PFSK-1 (cell line): ENCODE measurements around the gene AKAP1. TPM values are rescaled to one million over a fixed set of nuclear protein-coding genes. Genes with fewer than 3 reads are reported as not detected.
A peak's percentile ranks its signal among the peaks of the same experiment; 100 is the strongest.

Experiments used
- FOXP2 ChIP-seq: optimal IDR thresholded peaks from 2 replicates; pipeline ENCODE3; 2011; ENCODE audit warnings: borderline replicate concordance, control low read depth, inconsistent platforms; ENCODE audit not compliant: insufficient read depth; ENCODE audit errors: extremely low read length, extremely low read depth
- POLR2AphosphoS5 ChIP-seq: IDR thresholded peaks from 2 replicates; pipeline ENCODE4 v1.6.1; 2012; ENCODE audit warnings: low read depth, mild to moderate bottlenecking, control low read depth, low read length, moderate library complexity
- REST ChIP-seq, 2 experiments: IDR thresholded peaks; 2 replicates each; pipeline versions ENCODE4 v1.6.1 to v1.8.0; 2011 to 2012; ENCODE audit warnings: low read depth in 2 of 2, low read length in 2 of 2, control low read depth in 1 of 2, inconsistent platforms in 1 of 2, mild to moderate bottlenecking in 1 of 2, moderate library complexity in 1 of 2; ENCODE audit not compliant: insufficient read depth in 1 of 2
- SIN3A ChIP-seq: IDR thresholded peaks from 2 replicates; pipeline ENCODE4 v1.6.1; 2012; ENCODE audit warnings: mild to moderate bottlenecking, low read length, moderate library complexity, borderline replicate concordance; ENCODE audit not compliant: insufficient read depth
- TAF1 ChIP-seq: IDR thresholded peaks from 2 replicates; pipeline ENCODE4 v1.6.1; 2012; ENCODE audit warnings: low read length, control low read depth, borderline replicate concordance; ENCODE audit not compliant: insufficient read depth
- polyA plus RNA-seq: library from polyadenylated mRNA; unstranded; fragments of >200 nt; gene quantifications from one replicate; pipeline ENCODE4 v1.2.1, GENCODE V29; 2012; ENCODE audit warnings: low read depth, missing spikeins; ENCODE audit not compliant: insufficient read length

Gene AKAP1
- 71.4 TPM for polyA plus RNA-seq

- TF ChIP-seq FOXP2 (peak; percentile 59), POLR2AphosphoS5 (peak; percentile 95), SIN3A (peak; percentile 60; the same call in 1 of the 2 replicates), REST (IDR thresholded peaks at IDR 0.05; ENCODE audit: insufficient read depth in 1 of 2, low read depth in 2 of 2, low read length in 2 of 2) (peak; percentile 10 to 40; a peak in 1 of 4 replicates), TAF1 (peak; percentile 66; the same call in 1 of the 2 replicates)
Observed at GRCh38 chr17:57084802-57085447, at the start of gene AKAP1. Gene AKAP1 (plus strand): TSS chr17:57085246. CDS start chr17:57105465, 20,219 bp downstream.

- TF ChIP-seq REST (IDR thresholded peaks at IDR 0.05; ENCODE audit: insufficient read depth in 1 of 2, low read depth in 2 of 2, low read length in 2 of 2) (no peak), POLR2AphosphoS5 (no peak), FOXP2 (no peak), SIN3A (no peak), TAF1 (no peak)
Observed at GRCh38 chr17:57035971-57036481, 49.0 kb upstream of the AKAP1 start.

GRCh38 chr17:57037411-57037810 lies 47.6 kb upstream of the AKAP1 start:
- TF ChIP-seq FOXP2 (no peak), TAF1 (no peak), SIN3A (no peak), POLR2AphosphoS5 (no peak), REST (IDR thresholded peaks at IDR 0.05; ENCODE audit: insufficient read depth in 1 of 2, low read depth in 2 of 2, low read length in 2 of 2) (no peak)

GRCh38 chr17:57038486-57038885 lies 46.6 kb upstream of the AKAP1 start:
- no peak for TF ChIP-seq FOXP2
- TF ChIP-seq TAF1, result no peak
- no peak for TF ChIP-seq POLR2AphosphoS5
- no peak for TF ChIP-seq REST (IDR thresholded peaks at IDR 0.05; ENCODE audit: insufficient read depth in 1 of 2, low read depth in 2 of 2, low read length in 2 of 2)
- no peak for TF ChIP-seq SIN3A
